Activated CD4-positive, CD25-positive, alpha-beta regulatory T cell treated with anti-CD3 and anti-CD28 coated beads, Interleukin-2, amount 50 U/mL, for 72 hours (primary cell): ENCODE data around the gene HIGD1C.
"Not testable (repeated sequence)": the region's sequence is repeated elsewhere in the genome, so short reads cannot be mapped to it uniquely, and the experiment has no call there.

ENCODE experiments used
- DNase-seq: peaks from one replicate; pipeline ENCODE4 v3.0.0; 2021

The HIGD1C gene

GRCh38 chr12:50952510-50952909 is at the start of gene HIGD1C:
TSS of gene HIGD1C (plus strand) at chr12:50952544. CDS start at chr12:50953999, 1,455 bp downstream.
- DNase-seq = no peak

- DNase-seq = not testable (repeated sequence)
These were observed 43.9 kb upstream of the HIGD1C start for GRCh38 chr12:50908479-50908878.

- DNase-seq = not testable (repeated sequence)
These were observed 40.0 kb upstream of the HIGD1C start for GRCh38 chr12:50912361-50912760.

- no peak for DNase-seq
These were observed 39.1 kb upstream of the HIGD1C start for GRCh38 chr12:50913224-50913623.

- DNase-seq = no peak
These were observed 37.4 kb upstream of the HIGD1C start for GRCh38 chr12:50914872-50915484.

- DNase-seq = no peak
These were observed 36.1 kb upstream of the HIGD1C start for GRCh38 chr12:50916292-50916691.

GRCh38 chr12:50918584-50919316 is 33.6 kb upstream of the HIGD1C start:
- DNase-seq = no peak

- no peak for DNase-seq
These were observed 29.5 kb upstream of the HIGD1C start for GRCh38 chr12:50922820-50923219.

- no peak for DNase-seq
These were observed 28.8 kb upstream of the HIGD1C start for GRCh38 chr12:50923361-50924130.

- no peak for DNase-seq
These were observed 28.3 kb upstream of the HIGD1C start for GRCh38 chr12:50924131-50924438.

GRCh38 chr12:50924439-50925341 is 27.7 kb upstream of the HIGD1C start:
- DNase-seq = no peak

GRCh38 chr12:50925342-50925651 is 27.0 kb upstream of the HIGD1C start:
- DNase-seq = no peak

GRCh38 chr12:50925920-50926319 is 26.4 kb upstream of the HIGD1C start:
- no peak for DNase-seq

GRCh38 chr12:50926415-50926814 is 25.9 kb upstream of the HIGD1C start:
- no peak for DNase-seq

- DNase-seq = not testable (repeated sequence)
These were observed 25.4 kb upstream of the HIGD1C start for GRCh38 chr12:50926932-50927331.

- DNase-seq = no peak
These were observed 25.0 kb upstream of the HIGD1C start for GRCh38 chr12:50927356-50927755.

- no peak for DNase-seq
These were observed 24.5 kb upstream of the HIGD1C start for GRCh38 chr12:50927766-50928224.

- no peak for DNase-seq
These were observed 24.0 kb upstream of the HIGD1C start for GRCh38 chr12:50928392-50928791.

- DNase-seq = no peak
These were observed 22.5 kb upstream of the HIGD1C start for GRCh38 chr12:50929831-50930230.

- not testable (repeated sequence) for DNase-seq
These were observed 21.9 kb upstream of the HIGD1C start for GRCh38 chr12:50930477-50930876.

GRCh38 chr12:50932787-50933280 is 19.5 kb upstream of the HIGD1C start:
- DNase-seq = no peak

GRCh38 chr12:50933459-50934124 is 18.8 kb upstream of the HIGD1C start:
- DNase-seq = no peak
